ENCODE data around the gene DOC2A.

DNA sequence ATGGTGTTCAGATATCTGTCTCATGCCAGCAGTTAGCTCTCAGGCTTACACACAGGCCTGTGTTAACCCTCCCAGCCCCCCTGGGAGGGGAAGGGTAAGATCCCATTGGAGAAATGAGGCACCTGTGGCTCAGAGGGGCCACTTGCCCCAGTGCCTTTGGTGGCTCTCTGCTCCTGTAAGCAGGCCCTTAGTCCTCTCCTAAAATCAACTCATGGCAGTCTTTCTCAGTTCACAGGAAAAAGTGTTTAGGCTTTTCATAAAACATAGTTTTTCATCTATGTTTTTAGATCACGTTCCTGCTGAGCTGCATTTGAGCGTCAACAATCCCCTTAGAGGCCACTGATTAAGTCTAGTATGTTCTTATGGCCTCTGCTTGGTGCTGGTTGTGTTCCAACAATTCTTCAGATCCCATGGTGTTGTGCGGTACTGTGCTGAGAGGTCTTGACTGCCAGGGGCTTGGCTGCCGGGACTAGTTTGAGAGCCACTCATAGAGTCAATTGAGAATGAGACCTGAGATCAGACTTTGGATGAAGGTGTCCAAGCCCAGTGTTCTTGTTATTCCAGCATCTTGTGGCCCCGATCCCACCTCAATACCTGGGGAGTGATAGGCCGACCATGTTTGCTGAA lies 26.6 kb downstream of the DOC2A start:
- TF ChIP-seq POLR2A (IDR thresholded peaks at IDR 0.05; ENCODE audit: low read length) (no peak), GATA1 (IDR thresholded peaks at IDR 0.05; ENCODE audit: low read depth, low read length) (no peak)
